OCI-LY7 (cell line): Measurements from ENCODE around the gene ALK. TPM values are rescaled to one million over a fixed set of nuclear protein-coding genes. Genes with fewer than 3 reads are reported as not detected.

Source experiments
- BruUV-seq: library from RNA; stranded (reverse); fragments of 400-500 nt; replicated peaks from 2 replicates; lab custom pipeline; 2021; lab: Mats Ljungman, UMichigan
- CTCF ChIA-PET: fragments of 300-600 bp; sonication (Branson Sonifier 250); formaldehyde crosslinking; loops from one replicate; lab custom pipeline; 2022; ENCODE audit warnings: antibody characterized with exemption; ENCODE audit not compliant: unreplicated experiment; lab: Charles Lee
- POLR2A ChIA-PET: fragments of 300-600 bp; sonication (Branson Sonifier 250); formaldehyde crosslinking; loops from one replicate; lab custom pipeline; 2022; ENCODE audit warnings: antibody characterized with exemption; lab: Charles Lee
- DNase-seq: peaks from one replicate; pipeline ENCODE4 v3.0.0-alpha.2; 2015; ENCODE audit warnings: low spot score
- H2AFZ ChIP-seq: fragments of 200-600 bp; sonication (generic), shearing (Covaris generic); 2 replicates; pipeline ENCODE4 v1.6.1; 2014; ENCODE audit warnings: mild to moderate bottlenecking, antibody characterized with exemption, low read length, moderate library complexity
- H3K27ac ChIP-seq: fragments of 200-600 bp; sonication (generic); 2 replicates; pipeline ENCODE4 v1.5.1; 2014; ENCODE audit warnings: mixed run types, low read depth, mild to moderate bottlenecking, moderate library complexity, low read length, inconsistent platforms; ENCODE audit not compliant: poor library complexity, severe bottlenecking
- H3K36me3 ChIP-seq: fragments of 200-600 bp; sonication (generic); 2 replicates; pipeline ENCODE4 v1.6.1; 2014; ENCODE audit warnings: mild to moderate bottlenecking, antibody characterized with exemption, low read length, moderate library complexity, mixed read lengths; ENCODE audit not compliant: insufficient read depth
- H3K4me1 ChIP-seq: fragments of 200-600 bp; sonication (generic); 2 replicates; pipeline ENCODE4 v1.5.1; 2014; ENCODE audit warnings: mild to moderate bottlenecking, low read length; ENCODE audit not compliant: insufficient read depth, poor library complexity, severe bottlenecking
- H3K4me2 ChIP-seq: fragments of 200-600 bp; sonication (generic); 2 replicates; pipeline ENCODE4 v1.6.1; 2014; ENCODE audit warnings: mild to moderate bottlenecking, low read length
- H3K4me3 ChIP-seq: fragments of 200-600 bp; sonication (generic); 2 replicates; pipeline ENCODE4 v1.5.1; 2014; ENCODE audit warnings: mild to moderate bottlenecking, low read depth, low read length; ENCODE audit not compliant: poor library complexity, severe bottlenecking
- H3K79me2 ChIP-seq: fragments of 200-600 bp; sonication (generic); 2 replicates; pipeline ENCODE4 v1.6.1; 2016; ENCODE audit warnings: low read depth, mild to moderate bottlenecking, low read length, moderate library complexity, mixed read lengths; ENCODE audit not compliant: insufficient read depth
- H3K9me2 ChIP-seq: fragments of 200-600 bp; sonication (generic); 2 replicates; pipeline ENCODE4 v1.6.1; 2016; ENCODE audit warnings: mild to moderate bottlenecking, low read length, mixed read lengths; ENCODE audit not compliant: insufficient read depth
- H3K9me3 ChIP-seq: fragments of 200-600 bp; sonication (generic); 2 replicates; pipeline ENCODE4 v1.6.1; 2014; ENCODE audit warnings: mild to moderate bottlenecking, mixed run types, low read length, mixed read lengths
- H4K20me1 ChIP-seq: fragments of 200-600 bp; sonication (generic); 2 replicates; pipeline ENCODE4 v1.6.1; 2014; ENCODE audit warnings: mild to moderate bottlenecking, antibody characterized with exemption, low read length, moderate library complexity, mixed read lengths; ENCODE audit not compliant: insufficient read depth
- EZH2phosphoT487 ChIP-seq: fragments of 200-600 bp; sonication (generic); IDR thresholded peaks from 2 replicates; pipeline ENCODE4 v1.6.1; 2018; ENCODE audit warnings: low read depth, borderline replicate concordance, mild to moderate bottlenecking, mixed run types, antibody characterized with exemption, low read length, moderate library complexity, mixed read lengths
- intact Hi-C: fragments of 100-400 bp; cut with micrococcal nuclease; formaldehyde crosslinking; loops from one replicate; pipeline ENCODE4 v1.10.0; 2022; ENCODE audit not compliant: unreplicated experiment
- total RNA-seq, 2 experiments: library from RNA; depleted of rRNA in 1 of 2; stranded (reverse); fragments of >200 nt in 1 of 2; shearing (Covaris generic) in 1 of 2; gene quantifications; 2 replicates each; pipeline ENCODE4 v1.2.3, GENCODE V29; 2014 to 2022
- TF ChIP-seq, protein P1 (sequence below): fragments of 200-600 bp; sonication (generic); conservative IDR thresholded peaks from 2 replicates; pipeline ENCODE4 v1.5.1; 2014; ENCODE audit warnings: mild to moderate bottlenecking, antibody characterized with exemption, low read length, moderate library complexity, mixed read lengths

ALK gene
- total RNA-seq, 2 experiments from 2014 or later = 0.09 TPM; not detected in 1

DNA sequence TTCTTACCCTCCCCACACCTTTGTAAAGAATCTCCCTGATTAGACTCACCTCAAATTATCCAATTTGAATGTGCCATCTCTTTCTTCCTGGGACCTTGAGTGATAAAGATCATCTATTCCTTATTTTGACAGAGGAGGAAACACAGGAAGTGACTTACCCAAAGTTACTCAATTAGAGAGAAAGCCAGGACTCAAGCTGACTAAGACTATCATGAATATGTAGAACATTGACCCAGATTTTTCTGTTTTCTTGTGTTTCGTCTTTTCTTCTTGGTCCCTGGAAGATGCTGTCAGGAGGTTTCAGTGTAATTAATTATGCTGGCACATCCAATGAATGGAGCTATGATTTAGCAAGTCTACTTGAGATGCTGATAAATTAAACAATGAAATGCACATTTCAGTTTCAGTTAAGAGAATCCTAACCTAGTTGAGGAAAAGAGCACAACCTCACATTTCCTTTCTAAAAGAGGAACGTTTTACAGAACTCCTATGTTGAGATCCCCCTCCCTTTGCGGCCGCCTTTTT, 425.8 kb downstream of the ALK start:
- ChIA-PET CTCF (no interaction called here), POLR2A (no interaction called here)
- DNase-seq = no peak
- no peaks in the 10 kb centered on the region for H3K79me2 ChIP-seq
- no TSS peak for BruUV-seq
- no peaks in the 10 kb centered on the region for H4K20me1 ChIP-seq
- intact Hi-C loops = no loop called here
- H3K27ac ChIP-seq = no peak overlapping the region
- TF ChIP-seq, protein P1, sequence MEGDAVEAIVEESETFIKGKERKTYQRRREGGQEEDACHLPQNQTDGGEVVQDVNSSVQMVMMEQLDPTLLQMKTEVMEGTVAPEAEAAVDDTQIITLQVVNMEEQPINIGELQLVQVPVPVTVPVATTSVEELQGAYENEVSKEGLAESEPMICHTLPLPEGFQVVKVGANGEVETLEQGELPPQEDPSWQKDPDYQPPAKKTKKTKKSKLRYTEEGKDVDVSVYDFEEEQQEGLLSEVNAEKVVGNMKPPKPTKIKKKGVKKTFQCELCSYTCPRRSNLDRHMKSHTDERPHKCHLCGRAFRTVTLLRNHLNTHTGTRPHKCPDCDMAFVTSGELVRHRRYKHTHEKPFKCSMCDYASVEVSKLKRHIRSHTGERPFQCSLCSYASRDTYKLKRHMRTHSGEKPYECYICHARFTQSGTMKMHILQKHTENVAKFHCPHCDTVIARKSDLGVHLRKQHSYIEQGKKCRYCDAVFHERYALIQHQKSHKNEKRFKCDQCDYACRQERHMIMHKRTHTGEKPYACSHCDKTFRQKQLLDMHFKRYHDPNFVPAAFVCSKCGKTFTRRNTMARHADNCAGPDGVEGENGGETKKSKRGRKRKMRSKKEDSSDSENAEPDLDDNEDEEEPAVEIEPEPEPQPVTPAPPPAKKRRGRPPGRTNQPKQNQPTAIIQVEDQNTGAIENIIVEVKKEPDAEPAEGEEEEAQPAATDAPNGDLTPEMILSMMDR = no peak
- no peak for TF ChIP-seq EZH2phosphoT487
- H3K4me3 ChIP-seq = no peak overlapping the region
- no peaks in the 10 kb centered on the region for H3K9me3 ChIP-seq
- no peaks in the 10 kb centered on the region for H3K36me3 ChIP-seq
- H2AFZ ChIP-seq = no peak overlapping the region
- no peaks in the 10 kb centered on the region for H3K4me1 ChIP-seq
- H3K9me2 ChIP-seq = no peaks in the 10 kb centered on the region
- H3K4me2 ChIP-seq = no peak overlapping the region

DNA sequence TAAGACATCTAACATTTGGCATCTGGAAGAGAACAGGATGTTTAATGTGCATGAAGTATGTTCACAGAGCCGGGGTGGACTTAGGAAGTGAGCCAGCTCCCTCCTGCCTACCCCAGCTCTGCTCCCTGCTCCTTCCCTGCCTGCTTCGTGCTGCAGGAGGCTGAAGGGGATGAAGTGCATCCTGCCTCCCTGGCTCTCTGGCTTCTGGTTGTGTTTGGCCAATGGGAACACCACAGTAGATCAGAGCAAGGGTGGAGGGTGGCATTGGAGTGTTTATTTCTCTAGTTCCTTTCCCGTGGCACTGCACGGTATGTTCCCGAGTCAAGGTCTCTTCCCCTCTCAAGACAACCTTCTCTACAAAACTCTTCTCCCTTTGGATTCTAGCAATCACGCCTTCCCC, 426.3 kb downstream of the ALK start:
- no peaks in the 10 kb centered on the region for H3K9me2 ChIP-seq
- H3K4me1 ChIP-seq = no peaks in the 10 kb centered on the region
- ChIA-PET CTCF (no interaction called here), POLR2A (interaction anchor here (0.6 kb wide), 1 partner anchor 68 kb away, joined by 3 read pairs; no protein-coding TSS in a partner anchor)
- BruUV-seq = no TSS peak
- H2AFZ ChIP-seq = no peak overlapping the region
- H3K27ac ChIP-seq = no peak overlapping the region
- no peak overlapping the region for H3K4me2 ChIP-seq
- H3K9me3 ChIP-seq = no peaks in the 10 kb centered on the region
- H3K79me2 ChIP-seq = no peaks in the 10 kb centered on the region
- DNase-seq = no peak
- H4K20me1 ChIP-seq = no peaks in the 10 kb centered on the region
- TF ChIP-seq, protein P1 = no peak
- TF ChIP-seq EZH2phosphoT487 = no peak
- intact Hi-C loops = no loop called here
- H3K4me3 ChIP-seq = no peak overlapping the region
- H3K36me3 ChIP-seq = no peaks in the 10 kb centered on the region

DNA sequence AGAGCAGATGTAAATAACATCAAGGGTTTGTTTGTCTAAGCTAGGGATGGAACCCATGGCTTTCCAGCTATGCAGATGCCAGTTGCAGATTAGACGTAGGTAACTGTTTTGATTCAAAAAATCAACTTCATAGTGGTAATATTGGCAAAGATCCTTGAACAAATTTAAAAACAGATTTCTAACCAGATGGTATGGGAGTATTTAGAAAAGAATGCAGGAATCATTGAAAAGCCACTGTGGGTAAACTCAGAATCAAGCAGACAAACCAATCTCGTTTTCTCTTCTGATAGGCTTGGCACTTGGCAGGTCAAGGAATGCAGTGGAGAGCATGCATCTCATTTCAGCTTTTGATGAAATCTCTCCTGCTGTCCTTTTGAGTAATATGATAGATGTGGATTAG, 428.7 kb downstream of the ALK start:
- POLR2A ChIA-PET = no interaction called here
- TF ChIP-seq, protein P1 = no peak
- intact Hi-C loops = no loop called here
- Histone ChIP-seq H3K79me2 (no peaks in the 10 kb centered on the region), H3K4me2 (no peak overlapping the region), H3K9me3 (no peaks in the 10 kb centered on the region), H3K27ac (no peak overlapping the region), H3K4me1 (no peaks in the 10 kb centered on the region), H3K36me3 (no peaks in the 10 kb centered on the region), H3K9me2 (no peaks in the 10 kb centered on the region), H2AFZ (no peak overlapping the region), H3K4me3 (no peak overlapping the region), H4K20me1 (no peaks in the 10 kb centered on the region)
- BruUV-seq = no TSS peak
- CTCF ChIA-PET = no interaction called here
- DNase-seq = no peak
